MCF 10A (cell line): ENCODE data around the gene SBSN. TPM values are rescaled to one million over a fixed set of nuclear protein-coding genes. Genes with fewer than 3 reads are reported as not detected.

Source experiments
- BruUV-seq: library from RNA; stranded (reverse); fragments of 400-500 nt; replicated peaks from 2 replicates; lab custom pipeline; 2021; lab: Mats Ljungman, UMichigan
- CTCF ChIA-PET: fragments of 300-600 bp; sonication (Branson Sonifier 250); formaldehyde crosslinking; extraction: SDS; loops from one replicate; lab custom pipeline; 2021; ENCODE audit warnings: antibody characterized with exemption, inconsistent platforms; lab: Yijun Ruan, JAX
- POLR2A ChIA-PET: fragments of 300-600, 350-650 bp; sonication (Branson Sonifier 250); formaldehyde crosslinking; extraction: SDS; loops from one replicate; lab custom pipeline; 2020; ENCODE audit warnings: antibody characterized with exemption, inconsistent platforms; lab: Yijun Ruan, JAX
- DNase-seq: peaks from one replicate; pipeline ENCODE4 v3.0.0-alpha.2; 2018; ENCODE audit not compliant: unreplicated experiment
- H3K27ac Mint-ChIP-seq: one replicate; pipeline ENCODE4 v1.8.0; 2022; ENCODE audit warnings: mild to moderate bottlenecking, low read depth, mixed read lengths; ENCODE audit not compliant: unreplicated experiment
- H3K27me3 Mint-ChIP-seq: one replicate; pipeline ENCODE4 v1.8.0; 2022; ENCODE audit warnings: mixed read lengths; ENCODE audit not compliant: insufficient read depth, unreplicated experiment
- H3K36me3 Mint-ChIP-seq: one replicate; pipeline ENCODE4 v1.8.0; 2022; ENCODE audit warnings: mild to moderate bottlenecking, moderate library complexity, mixed read lengths; ENCODE audit not compliant: insufficient read depth, unreplicated experiment
- H3K4me1 Mint-ChIP-seq: one replicate; pipeline ENCODE4 v1.8.0; 2022; ENCODE audit warnings: mixed read lengths; ENCODE audit not compliant: insufficient read depth, unreplicated experiment
- H3K4me3 Mint-ChIP-seq: one replicate; pipeline ENCODE4 v1.8.0; 2022; ENCODE audit warnings: mild to moderate bottlenecking, moderate library complexity, mixed read lengths; ENCODE audit not compliant: unreplicated experiment
- H3K9me3 Mint-ChIP-seq: one replicate; pipeline ENCODE4 v1.8.0; 2022; ENCODE audit warnings: mixed read lengths; ENCODE audit not compliant: unreplicated experiment
- intact Hi-C: fragments of 100-400 bp; cut with micrococcal nuclease; formaldehyde crosslinking; loops from 2 replicates; pipeline ENCODE4 v1.14.1; 2022
- total RNA-seq: library from RNA; stranded (reverse); gene quantifications from 2 replicates; pipeline ENCODE4 v1.2.3, GENCODE V29; 2022
- TF ChIP-seq, protein P1 (sequence below): fragments of 200-600 bp; IDR thresholded peaks from one replicate; pipeline ENCODE4 v1.8.0; 2022; ENCODE audit warnings: antibody characterized with exemption, mild to moderate bottlenecking; ENCODE audit not compliant: unreplicated experiment

The SBSN gene
- total RNA-seq, 1 experiment from 2014 or later = not detected

DNA sequence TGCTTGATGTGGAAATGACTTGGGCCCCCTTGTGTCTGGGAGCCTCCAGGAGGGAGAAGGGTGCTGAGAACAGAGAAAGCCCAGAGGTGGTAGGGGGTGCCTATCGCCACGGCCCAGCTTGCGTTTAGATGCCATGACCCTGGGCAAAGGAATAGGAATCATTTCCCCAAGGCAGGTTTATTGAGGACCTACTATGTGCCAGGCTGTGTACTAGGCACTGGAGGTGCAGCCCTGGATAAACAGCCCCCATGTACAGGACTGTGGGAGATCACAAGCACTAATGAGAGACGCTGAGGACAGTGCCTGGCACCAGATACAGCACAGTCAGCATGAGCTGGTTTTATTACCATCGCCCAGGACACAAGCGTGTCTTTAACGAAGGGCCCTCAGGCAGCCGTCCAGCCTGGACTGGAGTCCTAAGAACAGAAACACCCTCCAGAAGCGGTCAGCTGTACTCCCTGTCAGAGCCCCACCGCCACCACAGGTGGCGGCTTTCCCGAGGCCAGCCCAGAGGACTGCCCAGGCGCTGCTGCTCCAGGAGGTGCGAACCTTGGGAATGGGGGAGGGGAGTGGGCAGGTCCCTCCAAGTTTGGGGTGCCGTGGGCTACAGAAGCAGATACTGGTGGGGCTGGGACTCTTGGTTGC lies 21.9 kb upstream of the SBSN start:
- Mint-ChIP-seq H3K27me3 (no peaks in the 10 kb centered on the region), H3K4me3 (no peak overlapping the region), H3K9me3 (no peaks in the 10 kb centered on the region), H3K36me3 (no peaks in the 10 kb centered on the region), H3K4me1 (peaks cover 25% of the 10 kb centered on the region), H3K27ac (no peak overlapping the region)
- TF ChIP-seq, protein P1, sequence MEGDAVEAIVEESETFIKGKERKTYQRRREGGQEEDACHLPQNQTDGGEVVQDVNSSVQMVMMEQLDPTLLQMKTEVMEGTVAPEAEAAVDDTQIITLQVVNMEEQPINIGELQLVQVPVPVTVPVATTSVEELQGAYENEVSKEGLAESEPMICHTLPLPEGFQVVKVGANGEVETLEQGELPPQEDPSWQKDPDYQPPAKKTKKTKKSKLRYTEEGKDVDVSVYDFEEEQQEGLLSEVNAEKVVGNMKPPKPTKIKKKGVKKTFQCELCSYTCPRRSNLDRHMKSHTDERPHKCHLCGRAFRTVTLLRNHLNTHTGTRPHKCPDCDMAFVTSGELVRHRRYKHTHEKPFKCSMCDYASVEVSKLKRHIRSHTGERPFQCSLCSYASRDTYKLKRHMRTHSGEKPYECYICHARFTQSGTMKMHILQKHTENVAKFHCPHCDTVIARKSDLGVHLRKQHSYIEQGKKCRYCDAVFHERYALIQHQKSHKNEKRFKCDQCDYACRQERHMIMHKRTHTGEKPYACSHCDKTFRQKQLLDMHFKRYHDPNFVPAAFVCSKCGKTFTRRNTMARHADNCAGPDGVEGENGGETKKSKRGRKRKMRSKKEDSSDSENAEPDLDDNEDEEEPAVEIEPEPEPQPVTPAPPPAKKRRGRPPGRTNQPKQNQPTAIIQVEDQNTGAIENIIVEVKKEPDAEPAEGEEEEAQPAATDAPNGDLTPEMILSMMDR = no peak
- intact Hi-C loops = loop anchor here (1.0 to 5.0 kb wide), 2 partner anchors 77 to 167 kb away; partner anchors contain the start of gene RBM42
- ChIA-PET CTCF (interaction anchor here (0.5 to 3.4 kb wide), 20 partner anchors 10 to 592 kb away, joined by 3 to 30 read pairs (median 4); partner anchors contain the start of genes ATP4A, COX6B1 and HAUS5), POLR2A (interaction anchor here (1.0 to 1.3 kb wide), 2 partner anchors 62 to 162 kb away, joined by 3 read pairs; partner anchors contain the start of gene HAUS5)
- no TSS peak for BruUV-seq
- DNase-seq = no peak

DNA sequence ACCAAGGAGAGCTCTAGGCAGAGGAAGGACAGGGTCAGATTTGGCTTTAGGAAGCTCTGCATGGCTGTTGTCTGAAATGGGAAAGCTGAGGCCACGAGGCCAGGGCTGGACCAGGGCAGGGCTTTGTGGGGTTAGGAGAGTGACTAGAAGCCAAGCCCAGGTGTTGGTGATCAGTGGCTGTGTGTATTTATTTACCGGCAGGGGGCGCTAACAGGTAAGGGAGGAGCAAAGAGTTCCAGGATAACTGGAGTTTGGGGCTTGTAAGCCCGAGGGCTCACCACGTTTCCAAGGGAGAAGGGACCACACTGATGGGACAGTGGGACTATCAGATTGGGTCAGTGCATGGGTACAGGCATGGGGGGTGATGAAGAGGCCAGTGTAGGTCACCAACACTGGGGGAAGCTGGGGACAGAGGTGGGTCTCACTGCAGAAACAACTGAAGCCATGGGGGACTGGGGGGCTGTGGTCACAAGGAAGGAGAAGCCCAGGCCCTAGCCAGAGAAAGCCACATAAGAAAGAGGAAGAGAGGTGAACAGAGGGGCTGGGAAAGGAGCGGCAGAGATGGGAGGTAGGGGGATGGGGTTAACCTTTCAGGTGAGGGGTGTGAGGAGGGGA lies 21.2 kb upstream of the SBSN start:
- DNase-seq = peak; percentile 93
- no peaks in the 10 kb centered on the region for H3K36me3 Mint-ChIP-seq
- peak overlapping the region; percentile 31 for H3K27ac Mint-ChIP-seq
- H3K4me3 Mint-ChIP-seq = no peak overlapping the region
- TF ChIP-seq, protein P1 = peak; percentile 58
- intact Hi-C loops = loop anchor here (1.0 to 5.0 kb wide), 2 partner anchors 78 to 168 kb away; partner anchors contain the start of gene RBM42
- ChIA-PET CTCF (interaction anchor here (0.5 to 3.4 kb wide), 46 partner anchors 9 to 591 kb away, joined by 3 to 30 read pairs (median 4); partner anchors contain the start of genes ATP4A, COX6B1 and HAUS5), POLR2A (interaction anchor here (1.3 kb wide), 1 partner anchor 63 kb away, joined by 3 read pairs; the partner anchor contains the start of gene HAUS5)
- H3K9me3 Mint-ChIP-seq = no peaks in the 10 kb centered on the region
- peaks cover 29% of the 10 kb centered on the region for H3K4me1 Mint-ChIP-seq
- no peaks in the 10 kb centered on the region for H3K27me3 Mint-ChIP-seq
- BruUV-seq = no TSS peak

DNA sequence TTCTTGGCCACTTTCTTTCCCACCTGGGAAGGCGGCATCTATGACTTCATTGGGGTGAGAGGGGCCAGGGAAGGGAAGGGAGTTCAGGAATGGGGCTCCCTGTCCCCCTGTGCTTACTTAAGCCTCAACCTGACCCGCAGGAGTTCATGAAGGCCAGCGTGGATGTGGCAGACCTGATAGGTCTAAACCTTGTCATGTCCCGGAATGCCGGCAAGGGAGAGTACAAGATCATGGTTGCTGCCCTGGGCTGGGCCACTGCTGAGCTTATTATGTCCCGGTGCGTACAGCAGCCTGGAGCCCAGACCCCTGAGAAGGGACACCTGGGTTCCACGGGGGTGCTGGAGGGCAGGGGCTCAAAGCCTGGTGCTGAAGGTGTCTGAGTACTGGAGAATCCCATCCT lies 18.4 kb upstream of the SBSN start:
- ChIA-PET POLR2A (interaction anchor here (1.0 to 2.0 kb wide), 2 partner anchors 9 to 66 kb away, joined by 3 to 7 read pairs; partner anchors contain the start of gene HAUS5), CTCF (interaction anchor here (0.6 to 1.0 kb wide), 2 partner anchors 36 to 73 kb away, joined by 4 read pairs; no protein-coding TSS in a partner anchor)
- H3K4me3 Mint-ChIP-seq = peak overlapping the region; percentile 89
- H3K27me3 Mint-ChIP-seq = no peaks in the 10 kb centered on the region
- peaks cover 34% of the 10 kb centered on the region for H3K4me1 Mint-ChIP-seq
- DNase-seq = no peak
- intact Hi-C loops = loop anchor here (5.0 kb wide), 1 partner anchor 81 kb away; the partner anchor contains the start of gene RBM42
- H3K9me3 Mint-ChIP-seq = no peaks in the 10 kb centered on the region
- peak overlapping the region; percentile 92 for H3K27ac Mint-ChIP-seq
- TF ChIP-seq, protein P1 = no peak
- BruUV-seq = TSS peak; percentile 63
- H3K36me3 Mint-ChIP-seq = no peaks in the 10 kb centered on the region

DNA sequence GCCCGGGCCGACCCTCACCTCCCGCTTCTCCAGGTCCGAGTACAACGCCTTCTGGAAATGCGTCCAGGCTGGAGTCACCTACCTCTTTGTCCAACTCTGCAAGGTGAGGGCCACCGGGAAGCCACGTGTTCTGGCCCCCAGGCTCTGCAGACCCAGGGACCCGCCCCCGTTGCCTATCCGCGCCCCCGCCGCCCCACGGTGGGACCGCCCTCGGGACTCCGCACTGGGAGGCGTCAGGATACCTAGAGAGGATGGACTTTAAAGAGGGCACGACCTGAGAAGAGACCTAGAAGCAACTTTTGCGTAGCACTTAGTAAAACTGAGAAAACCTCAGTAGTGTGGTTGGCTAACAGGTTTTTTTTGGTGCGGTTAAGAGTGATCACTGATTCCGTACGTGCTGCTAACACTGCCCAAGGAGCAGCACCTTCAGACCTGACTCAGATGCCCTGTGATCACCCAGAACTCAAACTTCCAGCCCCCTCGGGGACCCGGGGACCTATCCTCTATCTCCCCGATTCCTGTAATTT lies 17.8 kb upstream of the SBSN start:
- peak; percentile 46 for DNase-seq
- peaks cover 4% of the 10 kb centered on the region for H3K36me3 Mint-ChIP-seq
- ChIA-PET POLR2A (no interaction called here), CTCF (interaction anchor here (1.0 kb wide), 1 partner anchor 35 kb away, joined by 4 read pairs; no protein-coding TSS in a partner anchor)
- H3K9me3 Mint-ChIP-seq = no peaks in the 10 kb centered on the region
- peaks cover 34% of the 10 kb centered on the region for H3K4me1 Mint-ChIP-seq
- TF ChIP-seq, protein P1 = no peak
- intact Hi-C loops = loop anchor here (1.0 to 5.0 kb wide), 3 partner anchors 27 to 81 kb away; partner anchors contain the start of gene RBM42
- H3K27ac Mint-ChIP-seq = peak overlapping the region; percentile 92
- H3K4me3 Mint-ChIP-seq = peak overlapping the region; percentile 89
- BruUV-seq = no TSS peak
- no peaks in the 10 kb centered on the region for H3K27me3 Mint-ChIP-seq
